ENCODE data around the gene TANGO2. TPM values are rescaled to one million over a fixed set of nuclear protein-coding genes. Genes with fewer than 3 reads are reported as not detected.

TANGO2 gene
- total RNA-seq, 1 donor from 2014 or later: 13.6 TPM

GRCh38 chr22:19995611-19996339 lies 25.1 kb upstream of the TANGO2 start:
- peaks cover 47 to 93% (median 69%) of the 10 kb centered on the region in 3 donors for H3K4me1 ChIP-seq (ENCODE audit: control insufficient read depth in 3 of 3, insufficient read depth in 3 of 3, low read length in 3 of 3)
- no peaks in the 10 kb centered on the region for H3K9me3 ChIP-seq (ENCODE audit: control insufficient read depth in 3 of 3, low read length in 3 of 3)
- no peak overlapping the region for H3K4me3 ChIP-seq (ENCODE audit: low read length in 3 of 3)
- H3K27ac ChIP-seq (ENCODE audit: low read depth, low read length): peak overlapping the region; percentile 47
- H3K36me3 ChIP-seq (ENCODE audit: control insufficient read depth in 3 of 3, insufficient read depth in 3 of 3, low read length in 3 of 3): no peaks in the 10 kb centered on the region
- no peak overlapping the region for H3K9ac ChIP-seq (ENCODE audit: low read depth in 1 of 3, low read length in 3 of 3)
- H3K27me3 ChIP-seq (ENCODE audit: control insufficient read depth in 3 of 3, insufficient read depth in 3 of 3, low read length in 3 of 3): no peaks in the 10 kb centered on the region

- Histone ChIP-seq H3K27ac (ENCODE audit: low read depth, low read length) (no peak overlapping the region), H3K9me3 (ENCODE audit: control insufficient read depth in 3 of 3, low read length in 3 of 3) (no peaks in the 10 kb centered on the region), H3K4me3 (ENCODE audit: low read length in 3 of 3) (no peak overlapping the region), H3K4me1 (ENCODE audit: control insufficient read depth in 3 of 3, insufficient read depth in 3 of 3, low read length in 3 of 3) (peaks cover 37 to 91% (median 59%) of the 10 kb centered on the region in 3 donors), H3K36me3 (ENCODE audit: control insufficient read depth in 3 of 3, insufficient read depth in 3 of 3, low read length in 3 of 3) (no peaks in the 10 kb centered on the region), H3K9ac (ENCODE audit: low read depth in 1 of 3, low read length in 3 of 3) (peak overlapping the region in 1 of 3 donors; percentile 8), H3K27me3 (ENCODE audit: control insufficient read depth in 3 of 3, insufficient read depth in 3 of 3, low read length in 3 of 3) (no peaks in the 10 kb centered on the region)
Measured at GRCh38 chr22:19996694-19997384, 24.1 kb upstream of the TANGO2 start.

- H3K4me1 ChIP-seq (ENCODE audit: control insufficient read depth in 3 of 3, insufficient read depth in 3 of 3, low read length in 3 of 3): peaks cover 32 to 86% (median 51%) of the 10 kb centered on the region in 3 donors
- no peaks in the 10 kb centered on the region for H3K36me3 ChIP-seq (ENCODE audit: control insufficient read depth in 3 of 3, insufficient read depth in 3 of 3, low read length in 3 of 3)
- no peak overlapping the region for H3K27ac ChIP-seq (ENCODE audit: low read depth, low read length)
Measured at GRCh38 chr22:19997561-19998231, 23.2 kb upstream of the TANGO2 start.

GRCh38 chr22:19998232-19998951 lies 22.5 kb upstream of the TANGO2 start:
- no peaks in the 10 kb centered on the region for H3K36me3 ChIP-seq (ENCODE audit: control insufficient read depth in 3 of 3, insufficient read depth in 3 of 3, low read length in 3 of 3)
- no peak overlapping the region for H3K27ac ChIP-seq (ENCODE audit: low read depth, low read length)
- no peaks in the 10 kb centered on the region for H3K9me3 ChIP-seq (ENCODE audit: control insufficient read depth in 3 of 3, low read length in 3 of 3)
- H3K27me3 ChIP-seq (ENCODE audit: control insufficient read depth in 3 of 3, insufficient read depth in 3 of 3, low read length in 3 of 3): no peaks in the 10 kb centered on the region
- peaks cover 26 to 79% (median 46%) of the 10 kb centered on the region in 3 donors for H3K4me1 ChIP-seq (ENCODE audit: control insufficient read depth in 3 of 3, insufficient read depth in 3 of 3, low read length in 3 of 3)
- H3K9ac ChIP-seq (ENCODE audit: low read depth in 1 of 3, low read length in 3 of 3): peak overlapping the region in 1 of 3 donors; percentile 16
- no peak overlapping the region for H3K4me3 ChIP-seq (ENCODE audit: low read length in 3 of 3)

More at GRCh38 chr22:19997561-19998231, 23.2 kb upstream of the TANGO2 start:
- Histone ChIP-seq H3K9ac (ENCODE audit: low read depth in 1 of 3, low read length in 3 of 3) (peak overlapping the region in 1 of 3 donors; percentile 8), H3K27me3 (ENCODE audit: control insufficient read depth in 3 of 3, insufficient read depth in 3 of 3, low read length in 3 of 3) (no peaks in the 10 kb centered on the region), H3K9me3 (ENCODE audit: control insufficient read depth in 3 of 3, low read length in 3 of 3) (no peaks in the 10 kb centered on the region), H3K4me3 (ENCODE audit: low read length in 3 of 3) (no peak overlapping the region)

- Histone ChIP-seq H3K36me3 (ENCODE audit: control insufficient read depth in 3 of 3, insufficient read depth in 3 of 3, low read length in 3 of 3) (no peaks in the 10 kb centered on the region), H3K4me1 (ENCODE audit: control insufficient read depth in 3 of 3, insufficient read depth in 3 of 3, low read length in 3 of 3) (peaks cover 26 to 74% (median 46%) of the 10 kb centered on the region in 3 donors), H3K9me3 (ENCODE audit: control insufficient read depth in 3 of 3, low read length in 3 of 3) (peaks cover 0 to under 1% (median 0%) of the 10 kb centered on the region in 3 donors), H3K27ac (ENCODE audit: low read depth, low read length) (no peak overlapping the region), H3K9ac (ENCODE audit: low read depth in 1 of 3, low read length in 3 of 3) (peak overlapping the region in 1 of 3 donors; percentile 54), H3K4me3 (ENCODE audit: low read length in 3 of 3) (no peak overlapping the region), H3K27me3 (ENCODE audit: control insufficient read depth in 3 of 3, insufficient read depth in 3 of 3, low read length in 3 of 3) (no peaks in the 10 kb centered on the region)
Measured at GRCh38 chr22:19998991-19999820, 21.7 kb upstream of the TANGO2 start.

- H3K4me1 ChIP-seq (ENCODE audit: control insufficient read depth in 3 of 3, insufficient read depth in 3 of 3, low read length in 3 of 3): peaks cover 26 to 65% (median 40%) of the 10 kb centered on the region in 3 donors
Measured at GRCh38 chr22:20000246-20001081, 20.4 kb upstream of the TANGO2 start.

GRCh38 chr22:20001082-20001638 lies 19.8 kb upstream of the TANGO2 start:
- Histone ChIP-seq H3K4me3 (ENCODE audit: low read length in 3 of 3) (no peak overlapping the region), H3K9me3 (ENCODE audit: control insufficient read depth in 3 of 3, low read length in 3 of 3) (peaks cover 0 to 5% (median 0%) of the 10 kb centered on the region in 3 donors), H3K27ac (ENCODE audit: low read depth, low read length) (no peak overlapping the region), H3K4me1 (ENCODE audit: control insufficient read depth in 3 of 3, insufficient read depth in 3 of 3, low read length in 3 of 3) (peaks cover 26 to 58% (median 34%) of the 10 kb centered on the region in 3 donors), H3K9ac (ENCODE audit: low read depth in 1 of 3, low read length in 3 of 3) (no peak overlapping the region), H3K27me3 (ENCODE audit: control insufficient read depth in 3 of 3, insufficient read depth in 3 of 3, low read length in 3 of 3) (no peaks in the 10 kb centered on the region), H3K36me3 (ENCODE audit: control insufficient read depth in 3 of 3, insufficient read depth in 3 of 3, low read length in 3 of 3) (no peaks in the 10 kb centered on the region)

More at GRCh38 chr22:20000246-20001081, 20.4 kb upstream of the TANGO2 start:
- Histone ChIP-seq H3K4me3 (ENCODE audit: low read length in 3 of 3) (no peak overlapping the region), H3K27me3 (ENCODE audit: control insufficient read depth in 3 of 3, insufficient read depth in 3 of 3, low read length in 3 of 3) (no peaks in the 10 kb centered on the region), H3K27ac (ENCODE audit: low read depth, low read length) (no peak overlapping the region), H3K9me3 (ENCODE audit: control insufficient read depth in 3 of 3, low read length in 3 of 3) (peaks cover 0 to 5% (median 0%) of the 10 kb centered on the region in 3 donors), H3K9ac (ENCODE audit: low read depth in 1 of 3, low read length in 3 of 3) (peak overlapping the region in 1 of 3 donors; percentile 16), H3K36me3 (ENCODE audit: control insufficient read depth in 3 of 3, insufficient read depth in 3 of 3, low read length in 3 of 3) (no peaks in the 10 kb centered on the region)

GRCh38 chr22:20002128-20002527 lies 18.8 kb upstream of the TANGO2 start:
- Histone ChIP-seq H3K9ac (ENCODE audit: low read depth in 1 of 3, low read length in 3 of 3) (peak overlapping the region in 1 of 3 donors; percentile 7), H3K27ac (ENCODE audit: low read depth, low read length) (no peak overlapping the region)

More at GRCh38 chr22:20002128-20002527, 18.8 kb upstream of the TANGO2 start:
- Histone ChIP-seq H3K4me3 (ENCODE audit: low read length in 3 of 3) (no peak overlapping the region), H3K9me3 (ENCODE audit: control insufficient read depth in 3 of 3, low read length in 3 of 3) (peaks cover 0 to 5% (median 0%) of the 10 kb centered on the region in 3 donors), H3K27me3 (ENCODE audit: control insufficient read depth in 3 of 3, insufficient read depth in 3 of 3, low read length in 3 of 3) (no peaks in the 10 kb centered on the region), H3K4me1 (ENCODE audit: control insufficient read depth in 3 of 3, insufficient read depth in 3 of 3, low read length in 3 of 3) (peaks cover 26 to 48% (median 27%) of the 10 kb centered on the region in 3 donors), H3K36me3 (ENCODE audit: control insufficient read depth in 3 of 3, insufficient read depth in 3 of 3, low read length in 3 of 3) (no peaks in the 10 kb centered on the region)
